Left ventricle myocardium inferior (tissue), 1 donor: ENCODE measurements around the gene ANP32D. TPM values are rescaled to one million over a fixed set of nuclear protein-coding genes. Genes with fewer than 3 reads are reported as not detected.
"Not testable (repeated sequence)": the region's sequence is repeated elsewhere in the genome, so short reads cannot be mapped to it uniquely, and the experiment has no call there.

Experiments
- DNase-seq: peaks from one replicate; pipeline ENCODE4 v3.0.0-alpha.2; 2020
- H3K27ac ChIP-seq: fragments of 200-600 bp; replicated peaks from 2 replicates; pipeline ENCODE4 v1.8.0; 2021
- H3K27me3 ChIP-seq: fragments of 200-600 bp; 2 replicates; pipeline ENCODE4 v1.8.0; 2021; ENCODE audit warnings: low read depth
- H3K36me3 ChIP-seq: fragments of 200-600 bp; 2 replicates; pipeline ENCODE4 v1.8.0; 2021
- H3K4me1 ChIP-seq: fragments of 200-600 bp; 2 replicates; pipeline ENCODE4 v1.8.0; 2021
- H3K4me3 ChIP-seq: fragments of 200-600 bp; 2 replicates; pipeline ENCODE4 v1.8.0; 2021; ENCODE audit warnings: mild to moderate bottlenecking, moderate library complexity
- H3K9me3 ChIP-seq: fragments of 200-600 bp; replicated peaks from 2 replicates; pipeline ENCODE4 v1.8.0; 2021
- intact Hi-C: fragments of 100-400 bp; cut with micrococcal nuclease; formaldehyde crosslinking; loops from one replicate; pipeline ENCODE4 v1.11.0; 2022
- total RNA-seq: library from RNA; stranded (reverse); fragmentation: NEBNext Ultra II Directional; extraction: Animal tissue kit (Norgen Biotek cat#: 25700); gene quantifications from one replicate; pipeline ENCODE4 v1.2.1, GENCODE V29; 2021
- TF ChIP-seq, protein P1 (sequence below): fragments of 200-600 bp; IDR thresholded peaks from 2 replicates; pipeline ENCODE4 v1.8.0; 2021; ENCODE audit warnings: antibody characterized with exemption, mild to moderate bottlenecking, borderline replicate concordance
- donor health status: DM: no; HTN: yes; CAD: no; lungs with severe emphysema.

ANP32D gene
- total RNA-seq, 1 donor from 2014 or later, result not detected

- no peak overlapping the region for H3K27ac ChIP-seq
- no peak for DNase-seq
- no peak overlapping the region for H3K4me3 ChIP-seq
- peaks cover 13% of the 10 kb centered on the region for H3K9me3 ChIP-seq
- H3K27me3 ChIP-seq, result no peaks in the 10 kb centered on the region
- TF ChIP-seq, protein P1, sequence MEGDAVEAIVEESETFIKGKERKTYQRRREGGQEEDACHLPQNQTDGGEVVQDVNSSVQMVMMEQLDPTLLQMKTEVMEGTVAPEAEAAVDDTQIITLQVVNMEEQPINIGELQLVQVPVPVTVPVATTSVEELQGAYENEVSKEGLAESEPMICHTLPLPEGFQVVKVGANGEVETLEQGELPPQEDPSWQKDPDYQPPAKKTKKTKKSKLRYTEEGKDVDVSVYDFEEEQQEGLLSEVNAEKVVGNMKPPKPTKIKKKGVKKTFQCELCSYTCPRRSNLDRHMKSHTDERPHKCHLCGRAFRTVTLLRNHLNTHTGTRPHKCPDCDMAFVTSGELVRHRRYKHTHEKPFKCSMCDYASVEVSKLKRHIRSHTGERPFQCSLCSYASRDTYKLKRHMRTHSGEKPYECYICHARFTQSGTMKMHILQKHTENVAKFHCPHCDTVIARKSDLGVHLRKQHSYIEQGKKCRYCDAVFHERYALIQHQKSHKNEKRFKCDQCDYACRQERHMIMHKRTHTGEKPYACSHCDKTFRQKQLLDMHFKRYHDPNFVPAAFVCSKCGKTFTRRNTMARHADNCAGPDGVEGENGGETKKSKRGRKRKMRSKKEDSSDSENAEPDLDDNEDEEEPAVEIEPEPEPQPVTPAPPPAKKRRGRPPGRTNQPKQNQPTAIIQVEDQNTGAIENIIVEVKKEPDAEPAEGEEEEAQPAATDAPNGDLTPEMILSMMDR, result no peak
- intact Hi-C loops, result no loop called here
- H3K36me3 ChIP-seq, result no peaks in the 10 kb centered on the region
- peaks cover 16% of the 10 kb centered on the region for H3K4me1 ChIP-seq
Measured at GRCh38 chr12:48445538-48445937, 26.8 kb upstream of the ANP32D start.

GRCh38 chr12:48446161-48446776, 26.1 kb upstream of the ANP32D start:
- H3K9me3 ChIP-seq, result peaks cover 14% of the 10 kb centered on the region
- TF ChIP-seq, protein P1, result no peak
- H3K4me1 ChIP-seq, result peaks cover 16% of the 10 kb centered on the region
- H3K27me3 ChIP-seq, result no peaks in the 10 kb centered on the region
- H3K27ac ChIP-seq, result peak overlapping the region; percentile 6
- no peaks in the 10 kb centered on the region for H3K36me3 ChIP-seq
- no peak overlapping the region for H3K4me3 ChIP-seq
- intact Hi-C loops, result no loop called here
- no peak for DNase-seq

- Histone ChIP-seq H3K4me1 (peaks cover 16% of the 10 kb centered on the region), H3K36me3 (no peaks in the 10 kb centered on the region), H3K4me3 (no peak overlapping the region), H3K27ac (no peak overlapping the region), H3K27me3 (no peaks in the 10 kb centered on the region), H3K9me3 (peaks cover 14% of the 10 kb centered on the region)
- TF ChIP-seq, protein P1, result no peak
- no peak for DNase-seq
- intact Hi-C loops, result no loop called here
Measured at GRCh38 chr12:48447755-48448154, 24.6 kb upstream of the ANP32D start.

- H3K9me3 ChIP-seq, result peaks cover 18% of the 10 kb centered on the region
- peaks cover 6% of the 10 kb centered on the region for H3K4me1 ChIP-seq
- no peaks in the 10 kb centered on the region for H3K36me3 ChIP-seq
- no peak overlapping the region for H3K27ac ChIP-seq
- H3K27me3 ChIP-seq, result no peaks in the 10 kb centered on the region
- TF ChIP-seq, protein P1, result no peak
- H3K4me3 ChIP-seq, result no peak overlapping the region
- DNase-seq, result no peak
- intact Hi-C loops, result no loop called here
Measured at GRCh38 chr12:48451372-48451771, 21.0 kb upstream of the ANP32D start.

- H3K27ac ChIP-seq, H3K27me3 ChIP-seq, H3K4me1 ChIP-seq, H3K4me3 ChIP-seq, DNase-seq, H3K36me3 ChIP-seq, intact Hi-C loops: not testable (repeated sequence)
- peaks cover 18% of the 10 kb centered on the region for H3K9me3 ChIP-seq
Measured at GRCh38 chr12:48452961-48453360, 19.4 kb upstream of the ANP32D start.

- no peak overlapping the region for H3K27ac ChIP-seq
- intact Hi-C loops, result no loop called here
- no peak overlapping the region for H3K4me3 ChIP-seq
- H3K9me3 ChIP-seq, result peaks cover 13% of the 10 kb centered on the region
- no peak for DNase-seq
- TF ChIP-seq, protein P1, result peak; percentile 70
- no peaks in the 10 kb centered on the region for H3K27me3 ChIP-seq
- no peaks in the 10 kb centered on the region for H3K36me3 ChIP-seq
- no peaks in the 10 kb centered on the region for H3K4me1 ChIP-seq
Measured at GRCh38 chr12:48454667-48455066, 17.7 kb upstream of the ANP32D start.
